HG03095 (cell line): ENCODE results near the gene PTPRE.
"Not testable (repeated sequence)": the region's sequence is repeated elsewhere in the genome, so short reads cannot be mapped to it uniquely, and the experiment has no call there.

Experiments
- ATAC-seq: cut with Tn5 transposase; IDR thresholded peaks from one replicate; pipeline ENCODE4 v1.9.1; 2021; ENCODE audit warnings: moderate library complexity; ENCODE audit not compliant: unreplicated experiment

The PTPRE gene

GRCh38 chr10:127977357-127978009 is 70.6 kb downstream of the PTPRE start:
- no peak for ATAC-seq

- ATAC-seq: no peak
Observed at GRCh38 chr10:127978481-127978880, 71.6 kb downstream of the PTPRE start.

GRCh38 chr10:127979045-127979444 is 72.1 kb downstream of the PTPRE start:
- ATAC-seq: no peak

GRCh38 chr10:127979566-127979965 is 72.7 kb downstream of the PTPRE start:
- no peak for ATAC-seq

GRCh38 chr10:127980898-127981297 is 74.0 kb downstream of the PTPRE start:
- no peak for ATAC-seq

GRCh38 chr10:127982601-127983000 is 75.7 kb downstream of the PTPRE start:
- no peak for ATAC-seq

- ATAC-seq: no peak
Observed at GRCh38 chr10:127983344-127984100, 76.6 kb downstream of the PTPRE start.

- ATAC-seq: no peak
Observed at GRCh38 chr10:127984945-127985344, 78.0 kb downstream of the PTPRE start.

- no peak for ATAC-seq
Observed at GRCh38 chr10:127986531-127987466, 79.9 kb downstream of the PTPRE start.

GRCh38 chr10:127987467-127988380 is 80.8 kb downstream of the PTPRE start:
- no peak for ATAC-seq

- ATAC-seq: no peak
Observed at GRCh38 chr10:127989481-127990012, 82.6 kb downstream of the PTPRE start.

GRCh38 chr10:127990132-127990788 is 83.4 kb downstream of the PTPRE start:
- not testable (repeated sequence) for ATAC-seq

- no peak for ATAC-seq
Observed at GRCh38 chr10:127990846-127991542, 84.1 kb downstream of the PTPRE start.

- ATAC-seq: no peak
Observed at GRCh38 chr10:127991543-127992255, 84.8 kb downstream of the PTPRE start.

- no peak for ATAC-seq
Observed at GRCh38 chr10:127992376-127992775, 85.5 kb downstream of the PTPRE start.

- no peak for ATAC-seq
Observed at GRCh38 chr10:127993056-127993690, 86.3 kb downstream of the PTPRE start.

- ATAC-seq: no peak
Observed at GRCh38 chr10:127995939-127996338, 89.0 kb downstream of the PTPRE start.

GRCh38 chr10:127996586-127996985 is 89.7 kb downstream of the PTPRE start:
- no peak for ATAC-seq
